Measurements from ENCODE around the gene SLC6A6.

SLC6A6 gene

GRCh38 chr3:14361068-14361677, 41.2 kb upstream of the SLC6A6 start:
- DNase-seq (ENCODE audit: low read depth) = no peak
- no peak overlapping the region for H3K4me3 ChIP-seq (ENCODE audit: control insufficient read depth, low read depth, low read length)
- TF ChIP-seq CTCF (conservative IDR thresholded peaks at IDR 0.05; ENCODE audit: control insufficient read depth, insufficient read depth, low read depth, low read length) = no peak

DNA sequence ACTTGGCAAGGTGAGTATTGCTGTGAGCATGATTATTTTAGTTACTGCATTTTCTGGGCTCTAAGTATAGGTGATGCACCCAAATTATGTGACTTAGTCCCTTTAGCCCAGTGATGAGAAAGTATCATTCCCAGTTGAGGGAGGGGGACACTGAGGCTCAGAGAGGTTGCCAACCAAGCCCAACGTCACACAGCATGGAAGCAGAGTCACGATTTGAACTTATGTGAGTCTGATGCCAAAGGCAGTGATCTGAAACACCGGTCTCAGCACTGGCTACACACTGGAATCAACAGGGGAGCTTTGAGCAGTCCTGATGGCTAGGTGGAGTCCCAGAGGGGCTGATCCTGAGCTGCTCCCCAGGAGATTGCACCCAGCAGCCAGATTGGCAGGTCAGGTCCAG, 39.5 kb upstream of the SLC6A6 start:
- no peak overlapping the region for H3K4me3 ChIP-seq (ENCODE audit: control insufficient read depth, low read depth, low read length)
- no peak for TF ChIP-seq CTCF (conservative IDR thresholded peaks at IDR 0.05; ENCODE audit: control insufficient read depth, insufficient read depth, low read depth, low read length)
- no peak for DNase-seq (ENCODE audit: low read depth)

DNA sequence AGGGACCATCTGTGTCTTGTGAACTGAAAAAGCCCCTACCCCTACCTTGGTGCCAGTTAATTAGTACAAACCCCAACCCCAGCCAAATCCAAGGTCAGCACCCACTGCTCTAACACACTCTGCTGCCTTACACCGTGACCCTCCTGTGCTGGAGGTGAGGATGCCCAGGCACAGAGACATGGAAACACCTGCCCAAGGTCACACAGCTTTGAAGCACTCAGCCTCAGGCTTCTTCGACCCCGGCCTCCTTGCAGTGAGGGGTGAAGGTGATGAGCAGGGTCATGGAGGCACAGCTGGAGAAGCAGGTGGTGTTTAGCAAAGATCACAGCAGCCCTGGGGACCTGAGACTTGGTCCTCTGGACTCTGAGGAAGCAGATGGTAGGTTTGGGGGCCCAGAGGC, 39.0 kb upstream of the SLC6A6 start:
- no peak overlapping the region for H3K4me3 ChIP-seq (ENCODE audit: control insufficient read depth, low read depth, low read length)
- DNase-seq (ENCODE audit: low read depth) = no peak
- TF ChIP-seq CTCF (conservative IDR thresholded peaks at IDR 0.05; ENCODE audit: control insufficient read depth, insufficient read depth, low read depth, low read length) = no peak

- H3K4me3 ChIP-seq (ENCODE audit: control insufficient read depth, low read depth, low read length) = no peak overlapping the region
- no peak for TF ChIP-seq CTCF (conservative IDR thresholded peaks at IDR 0.05; ENCODE audit: control insufficient read depth, insufficient read depth, low read depth, low read length)
- no peak for DNase-seq (ENCODE audit: low read depth)
Measured at GRCh38 chr3:14363991-14364390, 38.4 kb upstream of the SLC6A6 start.

DNA sequence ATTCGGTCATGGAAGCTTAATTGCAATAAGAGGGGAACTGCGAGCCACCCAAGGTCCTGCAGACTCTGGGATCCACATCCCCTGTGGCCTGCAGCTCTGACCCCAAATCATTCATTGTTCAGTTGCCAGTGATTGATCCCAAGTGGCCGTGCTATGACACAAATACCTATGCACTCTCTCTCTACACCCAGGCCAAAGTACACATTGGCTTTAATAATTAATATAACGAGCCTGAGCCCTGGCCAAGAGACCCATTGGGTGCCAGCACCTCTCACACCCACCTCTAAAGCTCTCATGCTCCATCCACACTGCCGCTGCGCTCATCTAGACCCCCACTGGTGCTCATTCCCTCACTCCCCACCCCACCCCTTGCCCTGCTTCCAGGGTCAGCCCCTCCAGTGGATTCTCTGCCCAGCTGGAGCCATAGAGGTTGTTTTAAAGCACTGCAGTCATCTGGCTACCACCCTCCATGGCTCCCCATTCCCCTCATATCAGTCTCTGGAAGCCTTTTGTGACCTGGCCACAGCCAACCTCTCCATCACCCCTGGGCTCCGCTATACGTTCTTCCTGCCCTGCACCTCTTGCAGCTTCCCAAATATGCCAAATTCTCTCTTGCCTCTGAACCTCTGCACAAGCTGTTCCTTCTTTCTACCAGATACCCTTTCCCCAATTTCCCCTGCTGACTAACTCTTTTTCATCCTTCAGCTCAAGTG, 37.7 kb upstream of the SLC6A6 start:
- TF ChIP-seq CTCF (conservative IDR thresholded peaks at IDR 0.05; ENCODE audit: control insufficient read depth, insufficient read depth, low read depth, low read length) = no peak
- DNase-seq (ENCODE audit: low read depth) = no peak
- H3K4me3 ChIP-seq (ENCODE audit: control insufficient read depth, low read depth, low read length) = no peak overlapping the region

DNA sequence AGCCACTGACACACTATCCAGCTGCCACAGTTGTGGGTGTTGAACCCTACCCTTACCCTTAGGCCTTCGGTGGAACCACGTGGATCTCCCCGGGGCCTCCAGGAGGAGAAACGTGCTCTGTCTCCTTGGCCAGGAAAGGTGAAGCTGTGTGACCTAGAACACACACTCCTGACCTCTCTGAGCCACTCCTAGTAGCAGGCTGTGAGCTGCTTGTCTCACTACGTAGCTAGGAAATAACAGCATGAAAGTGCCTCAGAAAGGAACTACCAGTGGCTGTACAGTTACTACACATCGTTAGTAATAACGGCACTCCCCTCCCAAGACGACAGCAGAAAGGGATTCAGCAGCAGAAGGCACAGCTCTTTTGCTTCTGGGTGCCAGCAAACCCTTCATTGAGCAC, 36.2 kb upstream of the SLC6A6 start:
- H3K4me3 ChIP-seq (ENCODE audit: control insufficient read depth, low read depth, low read length) = no peak overlapping the region
- TF ChIP-seq CTCF (conservative IDR thresholded peaks at IDR 0.05; ENCODE audit: control insufficient read depth, insufficient read depth, low read depth, low read length) = no peak
- no peak for DNase-seq (ENCODE audit: low read depth)

All from fibroblast of mammary gland (primary cell).